Suprapubic skin (tissue), 3 donors: Measurements from ENCODE around the gene MBD1.

Source experiments
- EP300 ChIP-seq: sonication (generic); formaldehyde crosslinking; IDR thresholded peaks from one replicate; pipeline ENCODE4 v1.6.1; 2017; ENCODE audit warnings: antibody characterized with exemption
- POLR2A ChIP-seq, 2 donors: fragments of 450-650 bp; IDR thresholded peaks; one replicate each; pipeline ENCODE4 v1.6.1; 2017; ENCODE audit warnings: antibody characterized with exemption in 2 of 2, mild to moderate bottlenecking in 2 of 2, moderate library complexity in 2 of 2
- TF ChIP-seq, protein P1 (sequence below), 2 donors: fragments of 200-600 bp in 1 of 2; fragments of 450-650 bp in 1 of 2; sonication (generic) in 1 of 2; IDR thresholded peaks; one replicate each; pipeline ENCODE4 v1.5.1; 2016 to 2019; ENCODE audit warnings: antibody characterized with exemption in 2 of 2, mild to moderate bottlenecking in 1 of 2, moderate library complexity in 1 of 2

DNA sequence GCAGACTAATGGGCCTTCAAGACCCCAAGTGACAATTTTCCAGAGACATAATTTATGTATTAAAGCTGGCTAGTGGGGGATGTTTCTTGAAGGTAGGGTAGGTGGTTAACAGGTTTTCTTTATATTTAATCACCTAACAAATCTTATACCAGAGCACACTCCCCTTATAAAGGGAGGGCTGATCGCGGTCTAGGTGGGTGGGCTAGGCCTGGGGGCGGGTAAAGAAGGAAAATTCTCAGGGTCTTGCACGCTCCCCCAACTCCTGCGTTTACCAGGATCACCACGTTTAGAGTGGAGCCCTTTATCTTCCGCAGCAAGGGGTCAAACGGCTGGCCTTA is 26.0 kb upstream of the MBD1 start:
- no peak for TF ChIP-seq POLR2A (IDR thresholded peaks at IDR 0.05)
- TF ChIP-seq, protein P1, sequence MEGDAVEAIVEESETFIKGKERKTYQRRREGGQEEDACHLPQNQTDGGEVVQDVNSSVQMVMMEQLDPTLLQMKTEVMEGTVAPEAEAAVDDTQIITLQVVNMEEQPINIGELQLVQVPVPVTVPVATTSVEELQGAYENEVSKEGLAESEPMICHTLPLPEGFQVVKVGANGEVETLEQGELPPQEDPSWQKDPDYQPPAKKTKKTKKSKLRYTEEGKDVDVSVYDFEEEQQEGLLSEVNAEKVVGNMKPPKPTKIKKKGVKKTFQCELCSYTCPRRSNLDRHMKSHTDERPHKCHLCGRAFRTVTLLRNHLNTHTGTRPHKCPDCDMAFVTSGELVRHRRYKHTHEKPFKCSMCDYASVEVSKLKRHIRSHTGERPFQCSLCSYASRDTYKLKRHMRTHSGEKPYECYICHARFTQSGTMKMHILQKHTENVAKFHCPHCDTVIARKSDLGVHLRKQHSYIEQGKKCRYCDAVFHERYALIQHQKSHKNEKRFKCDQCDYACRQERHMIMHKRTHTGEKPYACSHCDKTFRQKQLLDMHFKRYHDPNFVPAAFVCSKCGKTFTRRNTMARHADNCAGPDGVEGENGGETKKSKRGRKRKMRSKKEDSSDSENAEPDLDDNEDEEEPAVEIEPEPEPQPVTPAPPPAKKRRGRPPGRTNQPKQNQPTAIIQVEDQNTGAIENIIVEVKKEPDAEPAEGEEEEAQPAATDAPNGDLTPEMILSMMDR (IDR thresholded peaks at IDR 0.05): no peak
- TF ChIP-seq EP300: no peak
